HG03460 (cell line): ENCODE data around the gene DAPK1.

Experiments used
- ATAC-seq: cut with Tn5 transposase; IDR thresholded peaks from one replicate; pipeline ENCODE4 v1.9.1; 2021; ENCODE audit not compliant: unreplicated experiment

Gene DAPK1

GRCh38 chr9:87706066-87706739, 208.5 kb downstream of the DAPK1 start:
- no peak for ATAC-seq

DNA sequence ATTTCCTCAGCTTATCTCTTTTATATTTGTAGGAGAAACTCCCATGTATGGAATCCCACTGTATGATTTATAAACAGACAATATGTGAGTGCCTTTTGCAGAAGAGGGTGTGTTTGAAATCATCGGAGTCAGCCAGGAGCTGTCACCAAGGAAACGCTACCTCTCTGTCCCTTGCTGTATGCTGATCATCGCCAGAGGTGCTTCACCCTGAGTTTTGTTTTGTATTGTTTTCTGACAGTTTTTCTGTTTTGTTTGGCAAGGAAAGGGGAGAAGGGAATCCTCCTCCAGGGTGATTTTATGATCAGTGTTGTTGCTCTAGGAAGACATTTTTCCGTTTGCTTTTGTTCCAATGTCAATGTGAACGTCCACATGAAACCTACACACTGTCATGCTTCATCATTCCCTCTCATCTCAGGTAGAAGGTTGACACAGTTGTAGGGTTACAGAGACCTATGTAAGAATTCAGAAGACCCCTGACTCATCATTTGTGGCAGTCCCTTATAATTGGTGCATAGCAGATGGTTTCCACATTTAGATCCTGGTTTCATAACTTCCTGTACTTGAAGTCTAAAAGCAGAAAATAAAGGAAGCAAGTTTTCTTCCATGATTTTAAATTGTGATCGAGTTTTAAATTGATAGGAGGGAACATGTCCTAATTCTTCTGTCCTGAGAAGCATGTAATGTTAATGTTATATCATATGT, 210.3 kb downstream of the DAPK1 start:
- no peak for ATAC-seq

GRCh38 chr9:87708546-87708945, 210.9 kb downstream of the DAPK1 start:
- no peak for ATAC-seq

GRCh38 chr9:87708986-87709728, 211.5 kb downstream of the DAPK1 start:
- no peak for ATAC-seq

DNA sequence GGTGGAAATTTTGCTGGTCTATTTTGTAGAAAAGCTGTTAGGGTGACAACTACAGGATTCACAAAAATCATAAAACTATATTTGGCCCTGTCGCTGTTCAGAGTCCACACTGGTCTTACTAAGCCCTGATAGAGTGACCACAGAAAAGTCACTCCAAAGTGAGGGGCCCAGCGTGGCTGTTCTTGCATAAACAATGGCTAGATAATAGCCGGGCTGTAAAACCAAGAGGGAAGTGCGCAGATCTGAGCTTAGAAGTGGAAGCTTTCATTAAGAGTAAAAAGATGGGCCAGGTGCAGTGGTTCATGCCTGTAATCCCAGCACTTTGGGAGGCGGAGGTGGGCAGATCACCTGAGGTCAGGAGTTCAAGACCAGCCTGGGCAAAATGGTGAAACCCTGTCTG, 212.8 kb downstream of the DAPK1 start:
- no peak for ATAC-seq

DNA sequence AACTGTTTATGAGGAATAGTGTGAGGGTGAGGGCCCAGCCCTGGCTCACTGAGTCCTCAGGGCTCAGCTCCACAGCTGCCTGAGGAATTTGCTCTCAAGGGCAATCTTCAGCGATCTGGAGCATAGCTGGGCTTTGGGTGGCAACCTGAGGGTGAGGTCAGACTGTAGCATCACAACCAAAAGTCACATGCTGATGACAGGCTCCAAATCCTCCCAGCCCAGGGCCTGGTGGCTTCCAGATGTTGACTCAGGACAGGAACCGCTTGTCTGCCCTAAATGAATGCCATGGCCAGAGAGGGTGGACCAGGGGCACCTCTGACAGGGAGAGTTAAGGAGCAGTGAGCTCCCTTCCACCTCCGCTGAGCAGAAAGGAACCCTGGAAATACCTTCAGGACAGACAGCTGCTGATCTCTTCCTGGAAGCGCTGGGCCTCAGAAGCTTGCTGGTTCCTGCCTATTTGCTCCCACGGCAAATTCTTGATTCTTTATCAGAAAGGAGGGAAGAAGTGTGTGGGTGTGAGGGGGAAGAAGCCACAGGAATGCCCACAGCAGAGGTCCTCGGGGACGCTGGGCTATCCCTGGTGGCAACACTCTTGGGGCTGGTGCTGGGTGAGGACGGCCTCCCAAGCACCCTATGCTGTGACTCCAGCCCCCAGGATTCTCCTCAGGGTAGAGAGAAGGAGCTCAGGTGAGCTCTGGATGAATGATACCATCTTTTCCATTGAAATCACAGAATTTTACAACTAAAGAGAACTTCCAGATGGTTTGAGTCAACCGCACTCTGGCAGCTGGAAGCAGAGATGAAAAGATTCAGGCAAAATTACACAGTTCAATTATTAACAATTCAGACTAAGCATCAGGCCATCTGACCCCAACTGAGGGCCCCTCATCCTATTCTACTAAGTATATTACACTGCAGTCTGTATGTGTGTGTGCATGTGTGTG, 214.5 kb downstream of the DAPK1 start:
- no peak for ATAC-seq

GRCh38 chr9:87712801-87713277, 215.2 kb downstream of the DAPK1 start:
- ATAC-seq, result no peak

GRCh38 chr9:87713278-87713987, 215.8 kb downstream of the DAPK1 start:
- no peak for ATAC-seq

DNA sequence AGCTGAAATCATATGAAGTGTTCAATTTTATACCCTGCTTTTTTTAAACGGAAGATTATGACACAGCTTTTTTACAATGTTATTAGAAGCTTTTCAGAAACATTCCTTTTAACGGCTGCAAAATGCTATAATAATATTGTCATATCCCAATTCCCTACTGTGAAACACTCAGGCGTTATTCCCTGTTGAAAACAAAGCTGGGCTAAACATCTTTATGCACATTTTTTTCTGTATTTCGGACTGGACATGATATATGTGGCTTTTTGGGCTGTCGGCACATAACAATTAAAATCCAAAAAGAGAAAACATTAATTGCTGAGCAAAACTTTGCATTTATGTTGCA, 216.3 kb downstream of the DAPK1 start:
- no peak for ATAC-seq

- ATAC-seq, result no peak
Measured at GRCh38 chr9:87714819-87715218, 217.2 kb downstream of the DAPK1 start.

- no peak for ATAC-seq
Measured at GRCh38 chr9:87716141-87716540, 218.5 kb downstream of the DAPK1 start.

DNA sequence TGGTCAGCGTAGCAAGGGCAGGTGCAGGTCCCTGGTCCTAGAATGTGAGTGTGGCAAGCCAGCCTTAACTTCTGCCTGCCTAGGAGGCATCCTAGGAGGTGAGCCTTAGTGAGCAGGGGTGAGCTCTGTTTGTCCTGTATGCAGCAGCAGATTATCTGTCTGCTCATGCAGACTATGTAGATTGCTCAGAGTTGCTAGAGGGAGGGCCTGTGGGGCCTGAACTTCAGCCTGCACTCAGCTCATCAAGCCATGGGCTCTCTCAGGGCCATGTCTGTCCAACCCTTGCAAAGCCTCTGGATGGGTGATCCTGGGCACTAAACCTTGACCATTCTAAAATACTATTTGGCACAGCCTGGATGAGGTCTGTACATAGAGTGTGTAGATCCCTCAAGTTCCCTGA, 219.8 kb downstream of the DAPK1 start:
- ATAC-seq, result no peak

GRCh38 chr9:87718231-87718630, 220.6 kb downstream of the DAPK1 start:
- no peak for ATAC-seq

DNA sequence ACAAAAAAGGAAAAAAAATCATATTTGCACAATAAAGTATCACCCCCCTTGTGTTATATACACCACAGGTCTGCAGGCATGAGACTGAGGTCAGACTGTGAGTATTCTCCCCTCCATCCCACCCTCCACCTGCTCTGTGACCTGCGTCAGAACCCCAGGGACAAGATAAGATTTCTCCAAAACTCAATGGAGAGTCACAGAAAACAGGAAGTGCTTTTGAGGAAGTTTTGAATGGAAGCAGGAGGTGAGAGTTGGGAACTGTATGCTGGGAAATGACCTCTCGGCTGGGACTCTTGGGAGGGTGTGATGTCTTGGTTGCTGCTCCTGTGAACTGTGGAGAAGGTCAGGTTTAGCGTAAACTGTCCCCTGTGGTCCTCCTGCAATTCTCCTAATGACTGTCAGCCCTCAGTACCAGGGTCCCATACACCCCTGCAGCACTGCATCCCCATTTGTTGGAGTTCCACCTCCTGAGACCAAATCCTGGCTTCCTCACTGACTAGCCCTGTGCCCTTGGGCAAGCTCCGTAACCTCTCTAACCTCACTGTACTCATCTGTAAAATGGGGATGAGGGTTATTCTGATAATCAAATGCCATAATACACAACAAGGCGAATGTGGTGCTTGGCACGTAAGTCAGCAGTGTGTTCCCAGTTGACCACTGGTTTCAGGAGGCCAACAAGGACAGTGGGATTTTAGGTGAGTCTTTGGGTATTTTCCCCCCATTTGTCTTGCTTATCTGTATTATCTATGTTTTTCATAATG, 221.4 kb downstream of the DAPK1 start:
- ATAC-seq, result no peak

DNA sequence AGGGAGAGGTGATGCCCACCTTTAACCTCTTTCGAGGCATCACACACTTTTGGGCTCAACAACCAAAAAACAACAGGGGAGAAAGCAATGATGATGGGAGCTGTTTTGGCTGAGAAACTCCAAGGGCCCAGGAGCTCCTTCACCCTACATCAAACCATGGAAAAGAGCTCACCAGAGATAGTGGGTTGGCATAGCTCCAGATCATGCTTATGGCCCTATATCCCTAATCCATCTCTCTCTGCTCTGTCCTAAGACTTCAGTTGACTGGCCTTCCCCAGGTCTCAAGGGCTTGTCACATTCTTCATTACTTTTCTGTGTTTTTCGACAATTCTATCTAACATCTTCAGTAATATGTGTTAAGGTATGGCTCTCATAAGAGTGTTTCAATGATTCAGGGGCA, 222.5 kb downstream of the DAPK1 start:
- ATAC-seq, result no peak

- no peak for ATAC-seq
Measured at GRCh38 chr9:87722393-87723088, 224.9 kb downstream of the DAPK1 start.

- no peak for ATAC-seq
Measured at GRCh38 chr9:87725356-87725899, 227.8 kb downstream of the DAPK1 start.

- ATAC-seq, result no peak
Measured at GRCh38 chr9:87725900-87726709, 228.4 kb downstream of the DAPK1 start, which contains the start of gene CTSL. Gene CTSL, plus strand, starts transcription at chr9:87726119. Its CDS starts 1,485 bp downstream, at chr9:87727604.
